GM19099 (cell line): ENCODE measurements around the gene PURA.
A peak's percentile ranks its signal among the peaks of the same experiment; 100 is the strongest.

ENCODE experiments used
- POLR2A ChIP-seq: IDR thresholded peaks from 3 replicates; pipeline ENCODE4 v1.6.1; 2011; ENCODE audit warnings: low read depth; ENCODE audit not compliant: insufficient read length; ENCODE audit errors: extremely low read depth

The PURA gene

DNA sequence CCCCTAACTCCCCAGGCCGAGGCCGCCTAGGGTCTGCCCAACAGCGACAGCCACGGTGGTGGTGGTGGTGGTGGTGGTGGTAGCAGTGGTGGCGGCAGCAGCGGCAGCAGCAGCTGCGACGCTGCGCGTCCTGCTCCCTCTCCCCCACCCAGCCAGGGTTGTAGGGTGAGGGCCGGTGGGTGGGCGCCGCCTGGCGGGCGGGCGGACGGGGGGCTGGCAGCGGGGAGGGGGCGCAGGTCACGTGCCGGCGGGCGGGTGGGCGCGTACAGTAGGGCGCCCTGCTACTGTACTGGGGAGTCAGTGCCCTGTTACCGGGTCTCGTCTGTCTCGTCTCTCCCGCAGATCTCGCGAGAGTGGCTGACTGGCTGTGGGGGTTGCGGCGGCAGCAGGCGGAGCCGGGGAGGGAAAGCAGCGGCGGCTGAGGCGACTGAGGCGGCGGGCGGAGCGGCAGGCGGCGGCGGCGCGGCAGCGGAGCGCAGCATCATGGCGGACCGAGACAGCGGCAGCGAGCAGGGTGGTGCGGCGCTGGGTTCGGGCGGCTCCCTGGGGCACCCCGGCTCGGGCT lies at the start of gene PURA:
Gene PURA, plus strand, starts transcription at position 411 of the 565 bp plus-strand sequence. Its CDS starts 73 bp downstream, at position 484.
- TF ChIP-seq POLR2A: peak; percentile 82

DNA sequence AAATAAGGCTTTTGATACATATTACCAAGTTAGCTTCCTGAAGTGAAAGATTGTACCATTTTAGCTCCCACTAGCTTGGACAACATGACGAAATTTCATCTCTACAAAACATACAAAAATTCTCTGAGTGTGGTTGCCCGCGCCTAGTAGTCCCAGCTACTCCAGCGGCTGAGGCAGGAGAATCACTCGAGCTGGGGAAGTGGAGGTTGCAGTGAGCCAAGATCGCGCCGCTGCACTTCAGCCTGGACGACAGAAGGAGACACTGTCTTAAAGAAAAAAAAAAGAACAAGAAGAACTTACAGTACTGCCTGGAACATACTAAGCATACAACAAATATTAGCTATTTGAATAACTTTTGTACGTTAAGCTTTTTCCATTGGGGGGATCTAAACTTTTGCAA lies 41.1 kb upstream of the PURA start:
- no peak for TF ChIP-seq POLR2A

DNA sequence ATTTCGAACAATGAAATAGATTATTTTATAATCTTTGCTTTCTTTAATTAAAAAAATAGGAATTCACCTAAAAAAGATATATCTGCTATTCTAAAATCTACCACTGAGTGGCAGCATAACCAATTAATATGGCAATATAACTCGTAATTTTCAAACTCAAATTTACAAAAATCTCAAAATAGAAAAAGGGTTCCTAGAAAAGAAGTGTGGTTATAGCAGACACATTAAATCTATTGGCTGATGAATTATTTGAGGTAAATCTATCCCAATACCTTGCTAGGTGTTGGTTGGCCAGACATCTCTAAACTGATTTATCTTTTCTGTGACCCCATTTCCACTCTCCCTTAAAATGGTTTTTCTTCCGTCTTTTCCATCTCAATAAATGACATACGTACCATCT lies 40.6 kb upstream of the PURA start:
- TF ChIP-seq POLR2A: no peak

DNA sequence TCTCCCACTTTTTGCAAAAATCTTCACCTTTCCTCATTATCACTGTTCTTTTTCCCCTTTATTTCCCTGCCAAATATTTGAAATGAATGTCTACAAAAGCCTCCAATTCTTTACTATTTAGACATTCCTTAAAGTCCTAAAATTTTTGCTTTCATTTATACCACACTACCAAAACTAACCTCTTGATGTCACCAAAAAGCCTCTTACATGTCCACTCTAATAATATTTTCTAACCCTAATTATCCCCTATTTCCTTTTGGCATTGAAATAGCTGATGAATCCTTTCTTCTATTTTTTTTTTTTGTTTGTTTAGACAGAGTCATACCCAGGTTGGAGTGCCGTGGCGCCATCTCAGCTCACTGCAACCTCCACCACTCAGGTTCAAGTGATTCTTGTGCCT lies 38.5 kb upstream of the PURA start:
- no peak for TF ChIP-seq POLR2A

DNA sequence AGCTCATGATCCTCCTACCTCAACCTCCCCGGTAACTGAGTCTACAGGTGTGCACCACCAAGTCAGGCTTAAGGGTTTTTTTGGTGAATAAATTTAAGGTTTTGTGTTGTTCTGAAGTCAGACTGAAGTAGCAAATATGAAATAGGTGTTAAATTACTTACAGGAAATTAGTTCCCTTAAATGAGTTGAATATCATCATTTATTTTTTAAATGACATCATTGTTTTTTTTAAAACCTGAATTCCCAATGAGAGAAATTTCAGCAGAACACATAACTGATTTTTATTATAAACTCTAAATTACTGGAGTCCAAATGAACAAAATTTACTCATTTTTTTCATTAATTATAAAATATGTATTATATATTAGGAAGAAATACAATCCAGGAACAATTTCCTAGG lies 37.8 kb upstream of the PURA start:
- TF ChIP-seq POLR2A: no peak

DNA sequence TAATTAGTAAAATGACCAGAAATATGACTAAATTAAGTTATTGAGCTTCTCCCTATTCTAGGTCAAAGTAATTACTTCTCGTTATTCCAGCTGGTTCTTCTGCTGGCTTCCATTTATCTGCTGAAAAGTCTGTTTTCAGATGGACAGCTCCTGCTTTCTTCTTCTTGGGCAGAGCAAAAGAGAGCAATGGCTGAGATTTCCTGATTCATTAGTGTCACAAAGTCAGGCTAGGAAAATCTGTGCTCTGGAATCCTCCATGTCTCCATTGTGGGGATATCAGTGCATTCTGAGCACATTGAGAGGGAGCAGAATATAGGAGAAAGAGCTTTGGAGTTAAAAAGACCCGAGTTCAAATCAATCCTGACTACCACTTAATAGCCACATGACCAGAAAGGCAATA lies 37.1 kb upstream of the PURA start:
- no peak for TF ChIP-seq POLR2A

DNA sequence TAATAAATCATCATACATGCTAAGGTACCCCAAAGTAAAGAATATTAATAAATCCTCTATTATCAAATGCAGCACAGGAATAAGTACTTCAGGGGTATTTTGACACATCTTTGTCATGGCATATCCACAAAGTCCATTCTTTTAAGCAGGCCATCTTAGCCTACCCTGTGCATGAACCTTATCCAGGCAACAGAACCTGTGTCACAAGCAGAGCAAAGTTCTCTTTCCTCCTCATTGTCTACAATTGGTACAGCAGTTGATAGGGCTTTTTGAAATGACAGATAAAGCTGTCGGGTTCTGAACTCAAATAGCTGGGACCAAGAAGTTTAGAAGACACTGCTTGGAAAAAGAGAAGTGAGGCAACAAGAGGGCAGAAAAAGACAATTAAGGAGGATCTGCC lies 30.8 kb upstream of the PURA start:
- TF ChIP-seq POLR2A: no peak

DNA sequence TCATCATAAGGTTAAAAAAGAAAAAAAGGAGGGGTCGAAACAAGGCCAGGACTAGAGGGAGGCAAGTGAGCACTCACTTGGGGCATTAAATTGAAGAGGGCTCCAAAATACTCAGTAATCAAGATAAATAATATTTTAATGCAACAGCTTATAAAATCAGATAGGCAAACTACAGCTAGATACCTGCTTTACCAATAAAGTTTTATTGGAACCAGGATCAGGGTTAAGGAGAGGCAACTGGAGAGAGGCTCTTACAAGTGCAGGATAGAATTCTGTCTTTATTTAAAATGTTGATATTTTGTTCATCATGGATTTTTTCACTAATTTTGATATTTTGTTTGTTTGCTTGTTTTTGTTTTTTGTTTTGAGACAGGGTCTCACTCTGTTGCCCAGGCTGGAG lies 30.3 kb upstream of the PURA start:
- TF ChIP-seq POLR2A: no peak

DNA sequence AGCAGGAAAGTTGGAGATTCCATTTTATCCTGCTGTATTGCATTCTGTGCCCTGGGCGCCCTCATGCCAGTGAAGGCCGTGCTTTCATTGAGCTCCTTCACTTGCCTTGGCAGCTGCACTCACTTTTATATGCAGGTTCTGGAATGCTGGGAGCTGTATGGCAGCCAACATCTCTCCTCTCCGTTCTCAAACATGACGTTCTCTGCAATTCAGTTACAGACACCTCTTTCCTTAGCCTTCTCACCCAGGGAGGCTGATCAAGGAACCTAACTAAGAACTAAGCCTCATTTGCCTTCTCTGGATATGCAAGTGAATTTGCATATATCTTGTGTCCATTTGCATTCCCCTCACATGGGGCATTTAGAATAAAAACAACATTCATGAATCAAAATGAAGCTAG lies 29.4 kb upstream of the PURA start:
- no peak for TF ChIP-seq POLR2A

DNA sequence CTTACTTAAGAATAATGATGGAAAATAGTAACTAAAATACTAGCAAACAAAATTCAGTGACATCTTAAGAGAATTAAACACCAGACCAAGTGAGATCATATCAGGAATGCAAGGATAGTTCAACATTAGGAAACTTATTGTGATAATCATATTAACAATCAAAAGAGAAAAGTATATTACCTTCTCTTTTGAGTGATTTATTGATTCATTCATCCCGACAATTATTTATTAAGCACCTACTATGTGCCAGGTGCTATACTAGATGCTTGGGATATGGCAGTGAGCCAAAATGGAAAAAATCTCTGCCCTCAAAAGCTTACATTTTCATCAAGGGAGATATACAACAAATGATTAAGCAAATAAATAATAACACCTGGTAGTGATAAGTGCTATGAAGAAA lies 23.7 kb upstream of the PURA start:
- no peak for TF ChIP-seq POLR2A

DNA sequence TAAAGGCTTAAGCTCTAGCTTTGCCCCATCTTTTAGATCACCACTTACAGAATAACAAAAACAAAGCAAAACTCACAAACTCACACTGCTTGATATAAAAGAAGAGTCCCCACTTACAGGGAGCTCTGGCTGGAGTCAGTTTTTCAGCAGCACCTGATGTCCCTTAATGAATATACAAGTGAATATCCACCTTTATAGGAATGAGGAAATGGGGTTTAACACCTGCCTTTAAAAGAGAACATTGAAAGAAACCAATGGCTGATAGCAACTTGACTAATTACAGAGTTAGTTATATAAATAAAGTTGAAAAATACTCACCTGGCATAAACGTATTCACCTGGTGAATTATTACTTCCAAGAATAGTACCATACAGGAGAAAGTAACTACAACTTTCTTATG lies 20.7 kb upstream of the PURA start:
- TF ChIP-seq POLR2A: no peak

DNA sequence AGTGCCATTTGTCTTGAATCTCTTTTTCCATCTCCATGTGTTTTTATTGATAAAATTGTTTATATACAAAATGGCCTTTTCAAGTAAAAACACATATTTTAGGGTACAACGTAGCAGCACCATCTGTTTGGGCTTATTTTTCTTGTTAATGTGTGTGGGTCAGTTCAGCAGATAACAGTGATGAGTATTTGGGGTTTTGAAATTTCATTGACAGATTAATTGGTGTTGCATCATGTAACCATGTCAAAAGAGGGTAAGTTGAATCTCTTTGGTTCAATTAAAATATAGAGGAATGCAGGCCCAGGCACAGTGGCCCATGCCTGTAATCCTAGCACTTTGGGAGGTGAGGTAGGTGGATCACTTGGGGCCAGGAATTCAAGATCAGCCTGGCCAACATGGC lies 20.0 kb upstream of the PURA start:
- TF ChIP-seq POLR2A: no peak

DNA sequence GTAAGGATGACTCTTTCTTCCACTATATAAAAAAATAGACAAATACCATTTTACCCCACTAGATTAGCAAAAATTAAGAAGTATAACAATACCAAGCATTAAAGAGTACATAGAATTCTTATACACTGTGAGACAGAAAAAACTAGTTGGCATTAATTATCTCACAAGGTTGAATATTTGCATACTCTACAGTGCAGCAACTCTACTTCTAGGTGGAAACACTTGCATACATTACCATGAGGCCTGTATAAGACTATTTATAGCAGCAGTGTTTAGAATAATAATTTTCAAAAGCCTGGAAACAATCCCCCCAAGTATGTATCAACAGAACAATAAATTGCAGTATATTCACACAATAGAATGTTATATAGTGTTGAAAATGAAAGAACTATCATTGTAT lies 19.0 kb upstream of the PURA start:
- TF ChIP-seq POLR2A: no peak

DNA sequence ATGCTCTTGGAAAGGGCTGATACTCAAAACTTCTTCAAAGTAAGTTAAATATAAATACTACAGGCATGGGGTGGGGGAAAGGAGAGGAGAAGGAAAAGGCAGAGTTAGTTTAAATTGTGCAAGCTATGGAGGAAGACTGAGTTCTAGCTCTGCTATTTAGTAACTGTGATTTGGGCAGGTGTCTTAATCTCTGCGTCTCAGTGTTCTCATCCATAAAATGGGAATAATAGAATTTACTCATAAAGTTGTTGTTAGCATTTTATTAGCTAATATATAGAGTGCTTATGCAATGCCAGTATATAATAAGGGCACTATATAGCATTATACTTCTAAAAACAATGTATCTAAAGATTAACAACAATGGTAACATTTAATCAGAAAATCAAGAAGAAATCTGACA lies 12.7 kb upstream of the PURA start:
- no peak for TF ChIP-seq POLR2A

DNA sequence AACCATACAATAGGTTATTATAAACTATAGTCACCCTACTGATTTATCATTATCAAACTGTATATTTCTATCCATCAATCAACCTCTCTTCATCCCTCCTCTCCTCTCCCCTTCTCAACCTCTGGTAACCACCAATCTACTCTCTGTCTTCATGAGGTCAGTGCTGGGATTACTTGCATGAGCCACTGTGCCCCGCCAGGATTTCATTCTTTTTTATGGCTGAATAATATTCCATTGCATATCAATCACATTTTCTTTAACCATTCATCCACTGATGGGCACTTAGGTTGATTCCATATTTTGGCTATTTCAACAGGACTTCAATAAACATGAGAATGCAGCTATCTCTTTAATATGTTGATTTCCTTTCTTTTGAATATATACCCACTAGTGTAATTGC lies 10.8 kb upstream of the PURA start:
- TF ChIP-seq POLR2A: no peak

DNA sequence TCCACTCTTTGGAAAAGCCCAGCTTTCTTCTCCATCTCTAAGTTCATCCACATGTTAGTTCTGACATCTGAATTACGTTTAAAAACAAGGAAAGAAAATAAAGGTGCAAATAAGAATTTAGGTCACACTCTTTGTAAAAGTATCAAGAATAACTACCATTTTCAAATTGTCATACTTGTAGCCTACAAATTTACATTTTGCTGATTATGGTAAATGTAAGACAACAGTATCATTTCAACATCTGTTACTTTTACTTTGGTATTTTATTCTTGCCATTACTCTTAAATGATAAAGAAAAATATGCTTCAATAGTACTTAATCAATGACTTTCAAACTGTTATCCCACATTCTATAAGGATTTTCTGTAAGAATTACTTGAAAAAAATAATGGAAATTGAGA lies 9.8 kb upstream of the PURA start:
- TF ChIP-seq POLR2A: no peak

DNA sequence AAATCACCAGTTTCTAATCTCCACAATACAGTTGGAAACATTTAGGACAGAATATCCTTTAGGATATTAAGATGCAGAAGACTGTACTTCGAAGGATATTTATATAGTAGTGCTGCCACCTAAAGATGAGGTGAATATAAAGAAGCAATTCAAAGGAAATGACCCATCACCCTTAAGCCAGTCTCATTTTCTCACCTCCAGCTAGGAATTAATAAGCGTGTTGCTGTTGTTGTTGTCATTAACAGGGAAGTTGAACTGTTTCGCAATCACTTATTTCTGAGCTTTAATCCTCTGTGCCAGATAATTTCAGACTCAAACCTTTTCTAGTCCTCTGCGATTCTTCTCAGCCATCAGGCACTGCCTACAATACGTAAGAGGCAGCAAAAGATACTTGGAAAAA lies 7.8 kb upstream of the PURA start:
- TF ChIP-seq POLR2A: no peak

DNA sequence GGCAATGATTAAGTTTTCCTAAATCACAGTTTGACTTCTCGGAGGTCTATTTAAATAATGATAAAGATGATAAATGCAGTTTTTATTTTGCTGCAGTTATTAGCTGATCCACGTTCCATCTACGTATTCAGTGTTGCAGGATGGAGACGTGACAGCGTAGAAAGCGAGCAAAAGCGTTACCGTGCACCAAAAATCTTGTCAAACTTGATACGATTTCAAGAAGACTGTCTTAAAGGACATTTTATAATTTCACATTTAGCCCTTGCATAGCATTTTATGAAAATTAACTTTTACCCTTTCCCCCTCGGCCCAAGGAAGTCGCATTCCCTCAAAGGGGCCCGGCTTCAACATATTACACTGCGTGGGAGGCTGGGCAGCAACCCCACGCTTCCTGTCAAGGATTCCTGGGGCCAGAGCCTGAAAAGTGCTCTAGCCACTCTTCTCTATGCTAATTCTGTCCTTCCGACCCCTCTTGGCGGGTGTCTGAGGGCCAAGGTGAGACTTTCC lies 7.1 kb upstream of the PURA start:
- TF ChIP-seq POLR2A: no peak

DNA sequence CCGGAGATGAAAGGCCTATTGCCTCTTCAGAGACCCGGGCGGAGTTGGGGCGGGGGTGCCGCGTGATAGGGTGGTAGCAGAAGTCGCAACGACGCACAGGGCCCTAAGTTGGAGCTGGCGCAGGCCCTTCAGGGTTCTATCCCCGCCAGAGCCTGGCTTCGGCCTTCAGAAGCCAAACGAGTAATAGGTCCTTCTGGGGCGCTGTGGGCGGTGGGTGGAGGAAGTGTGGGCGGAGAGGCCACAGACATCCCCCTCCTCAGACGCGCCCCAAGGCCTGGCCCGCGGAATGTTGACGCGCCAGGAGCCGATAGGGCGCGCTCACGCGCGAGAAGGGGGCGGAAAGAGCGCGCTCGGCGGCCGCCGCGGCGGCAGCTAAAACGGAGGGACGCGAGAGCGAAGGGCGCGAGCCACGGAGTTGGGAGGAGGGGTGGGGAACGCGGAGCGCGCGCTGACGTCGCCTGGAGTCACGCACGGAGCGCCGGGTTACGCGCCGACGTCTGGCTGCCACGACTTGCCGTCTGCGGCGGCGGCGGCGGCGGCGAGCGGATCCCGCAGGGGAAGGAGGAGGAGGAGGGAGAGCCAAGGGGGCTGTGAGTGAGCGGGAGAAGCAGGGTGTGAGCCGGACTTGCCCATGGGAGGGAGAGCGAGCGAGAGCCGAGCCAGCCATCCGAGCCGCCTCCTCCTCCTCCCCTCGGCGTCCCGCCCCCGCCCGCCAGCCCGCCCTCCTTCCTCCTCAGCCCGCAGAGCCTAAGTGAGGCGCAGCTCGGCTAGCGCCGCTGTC lies 6.4 kb upstream of the PURA start:
- peak; percentile 85 for TF ChIP-seq POLR2A
